CD4-positive, alpha-beta T cell (primary cell): ENCODE results near the gene MKLN1. TPM values are rescaled to one million over a fixed set of nuclear protein-coding genes. Genes with fewer than 3 reads are reported as not detected.
"Not testable (repeated sequence)": the region's sequence is repeated elsewhere in the genome, so short reads cannot be mapped to it uniquely, and the experiment has no call there.

Experiments
- ATAC-seq: fragments of 200-7000 bp; cut with Tn5 transposase; one replicate; pipeline ENCODE4 v1.10.0; 2022; ENCODE audit warnings: mild to moderate bottlenecking; ENCODE audit not compliant: poor library complexity
- CTCF ChIA-PET: fragments of 350-600 bp; sonication (Branson Sonifier 250); formaldehyde crosslinking; loops from one replicate; lab custom pipeline; 2021; ENCODE audit warnings: antibody characterized with exemption, inconsistent platforms; lab: Charles Lee
- POLR2A ChIA-PET: fragments of 350-600 bp; sonication (Branson Sonifier 250); formaldehyde crosslinking; loops from one replicate; lab custom pipeline; 2021; ENCODE audit warnings: antibody characterized with exemption, inconsistent platforms; lab: Charles Lee
- DNase-seq, 14 experiments: peaks; one replicate each; pipeline ENCODE4 v3.0.0-alpha.2; 2013 to 2020; ENCODE audit warnings: mixed read lengths in 2 of 14
- H3K27ac ChIP-seq, 2 donors: one replicate each; pipeline versions ENCODE4 v1.5.1 to v1.7.0; 2013; ENCODE audit warnings: low read length in 2 of 2, low read depth in 1 of 2, mild to moderate bottlenecking in 1 of 2
- H3K27me3 ChIP-seq, 2 experiments: 1 replicate in 1 of 2; 2 replicates in 1 of 2; pipeline versions ENCODE4 v1.6.1 to v1.7.0; 2013; ENCODE audit warnings: low read length in 2 of 2, control low read depth in 1 of 2, mild to moderate bottlenecking in 1 of 2, moderate library complexity in 1 of 2; ENCODE audit not compliant: insufficient read depth in 2 of 2, control insufficient read depth in 1 of 2
- H3K36me3 ChIP-seq: one replicate; pipeline ENCODE4 v1.6.1; 2013; ENCODE audit warnings: low read length, control low read depth; ENCODE audit not compliant: insufficient read depth
- H3K4me1 ChIP-seq: one replicate; pipeline ENCODE4 v1.6.1; 2013; ENCODE audit warnings: low read length, control low read depth; ENCODE audit not compliant: insufficient read depth
- H3K4me3 ChIP-seq: one replicate; pipeline ENCODE4 v1.5.1; 2013; ENCODE audit warnings: mild to moderate bottlenecking, low read length, moderate library complexity
- H3K9me3 ChIP-seq, 2 experiments: 1 replicate in 1 of 2; 2 replicates in 1 of 2; pipeline versions ENCODE4 v1.6.1 to v1.7.0; 2013; ENCODE audit warnings: low read length in 2 of 2, mild to moderate bottlenecking in 2 of 2, control low read depth in 1 of 2, moderate library complexity in 1 of 2; ENCODE audit not compliant: control insufficient read depth in 1 of 2, insufficient read depth in 1 of 2
- H3K27ac Mint-ChIP-seq: one replicate; pipeline ENCODE4 v1.8.0; 2020; ENCODE audit warnings: mixed read lengths
- H3K27me3 Mint-ChIP-seq: one replicate; pipeline ENCODE4 v1.8.0; 2021; ENCODE audit warnings: mixed read lengths
- H3K36me3 Mint-ChIP-seq: one replicate; pipeline ENCODE4 v1.8.0; 2021; ENCODE audit warnings: low read depth, mixed read lengths
- H3K4me1 Mint-ChIP-seq: one replicate; pipeline ENCODE4 v1.8.0; 2021; ENCODE audit warnings: low read depth, mixed read lengths
- H3K4me3 Mint-ChIP-seq: one replicate; pipeline ENCODE4 v1.8.0; 2020; ENCODE audit warnings: mild to moderate bottlenecking, mixed read lengths
- H3K9me3 Mint-ChIP-seq: one replicate; pipeline ENCODE4 v1.8.0; 2020; ENCODE audit warnings: mixed read lengths
- CTCF ChIP-seq: fragments of 200-600 bp; IDR thresholded peaks from one replicate; pipeline ENCODE4 v1.8.0; 2022; ENCODE audit warnings: antibody characterized with exemption, mild to moderate bottlenecking
- intact Hi-C, 2 experiments: fragments of 100-400 bp; cut with DNase I in 1 of 2; cut with micrococcal nuclease in 1 of 2; formaldehyde crosslinking; loops; one replicate each; pipeline versions ENCODE4 v1.15.1 to v1.9.0; 2023 to 2025; cut with DNase I, micrococcal nuclease
- total RNA-seq, 174 experiments: library from RNA in 2 of 174; stranded (reverse) in 2 of 174; gene quantifications; one replicate each; pipeline ENCODE4 v1.2.3 and lab custom pipeline; 2021 to 2026

The MKLN1 gene
- total RNA-seq, 2 experiments from 2014 or later: 47.2 to 53.7 TPM

GRCh38 chr7:131425992-131426391 is 98.3 kb downstream of the MKLN1 start:
- ChIA-PET CTCF (no interaction called here), POLR2A (no interaction called here)
- intact Hi-C loops: loop anchor here (1.0 to 2.0 kb wide), 2 partner anchors 20 to 357 kb away; no protein-coding TSS in a partner anchor
- no peak overlapping the region for H3K27ac Mint-ChIP-seq
- H3K4me3 Mint-ChIP-seq: no peak overlapping the region
- Histone ChIP-seq H3K27ac (no peak overlapping the region), H3K9me3 (no peaks in the 10 kb centered on the region), H3K4me3 (no peak overlapping the region), H3K4me1 (no peaks in the 10 kb centered on the region), H3K27me3 (no peaks in the 10 kb centered on the region), H3K36me3 (peaks cover 20% of the 10 kb centered on the region)
- ATAC-seq (no peak), DNase-seq (no peak)
- no peaks in the 10 kb centered on the region for H3K27me3 Mint-ChIP-seq
- H3K4me1 Mint-ChIP-seq: peaks cover 6% of the 10 kb centered on the region
- TF ChIP-seq CTCF: no peak
- no peaks in the 10 kb centered on the region for H3K9me3 Mint-ChIP-seq
- peaks cover 45% of the 10 kb centered on the region for H3K36me3 Mint-ChIP-seq

- DNase-seq, intact Hi-C loops, H3K4me3 Mint-ChIP-seq, ATAC-seq, H3K9me3 Mint-ChIP-seq, H3K27ac ChIP-seq, H3K27ac Mint-ChIP-seq, H3K4me3 ChIP-seq, H3K9me3 ChIP-seq, POLR2A ChIA-PET, H3K27me3 Mint-ChIP-seq, H3K4me1 Mint-ChIP-seq, H3K4me1 ChIP-seq, H3K27me3 ChIP-seq: not testable (repeated sequence)
- CTCF ChIA-PET: interaction anchor here (1.3 kb wide), 1 partner anchor 362 kb away, joined by 3 read pairs; no protein-coding TSS in a partner anchor
- H3K36me3 Mint-ChIP-seq: peaks cover 78% of the 10 kb centered on the region
- peaks cover 39% of the 10 kb centered on the region for H3K36me3 ChIP-seq
These were observed 103.2 kb downstream of the MKLN1 start for GRCh38 chr7:131430826-131431225.

GRCh38 chr7:131431289-131431688 is 103.6 kb downstream of the MKLN1 start:
- ATAC-seq: no peak
- no peaks in the 10 kb centered on the region for H3K4me1 Mint-ChIP-seq
- no peaks in the 10 kb centered on the region for H3K27me3 Mint-ChIP-seq
- H3K36me3 Mint-ChIP-seq: peaks cover 82% of the 10 kb centered on the region
- H3K27ac Mint-ChIP-seq: no peak overlapping the region
- DNase-seq: no peak
- Histone ChIP-seq H3K27ac (no peak overlapping the region), H3K4me1 (no peaks in the 10 kb centered on the region), H3K4me3 (no peak overlapping the region), H3K27me3 (no peaks in the 10 kb centered on the region), H3K9me3 (no peaks in the 10 kb centered on the region), H3K36me3 (peaks cover 41% of the 10 kb centered on the region)
- no peak overlapping the region for H3K4me3 Mint-ChIP-seq
- TF ChIP-seq CTCF: no peak
- intact Hi-C loops: no loop called here
- CTCF ChIA-PET: interaction anchor here (1.3 kb wide), 1 partner anchor 363 kb away, joined by 3 read pairs; no protein-coding TSS in a partner anchor
- POLR2A ChIA-PET: no interaction called here
- H3K9me3 Mint-ChIP-seq: no peaks in the 10 kb centered on the region

- intact Hi-C loops: no loop called here
- no peak overlapping the region for H3K4me3 ChIP-seq
- Mint-ChIP-seq H3K4me1 (no peaks in the 10 kb centered on the region), H3K27ac (no peak overlapping the region), H3K9me3 (no peaks in the 10 kb centered on the region), H3K36me3 (peaks cover 82% of the 10 kb centered on the region), H3K27me3 (no peaks in the 10 kb centered on the region), H3K4me3 (no peak overlapping the region)
- ATAC-seq (no peak), DNase-seq (no peak)
- POLR2A ChIA-PET: no interaction called here
- no peak for TF ChIP-seq CTCF
- no peaks in the 10 kb centered on the region for H3K9me3 ChIP-seq
- H3K27me3 ChIP-seq: no peaks in the 10 kb centered on the region
- peaks cover 42% of the 10 kb centered on the region for H3K36me3 ChIP-seq
- CTCF ChIA-PET: interaction anchor here (1.3 kb wide), 1 partner anchor 363 kb away, joined by 3 read pairs; no protein-coding TSS in a partner anchor
- H3K27ac ChIP-seq: no peak overlapping the region
- H3K4me1 ChIP-seq: no peaks in the 10 kb centered on the region
These were observed 104.1 kb downstream of the MKLN1 start for GRCh38 chr7:131431756-131432155.
